ENCODE data around the gene PROCR. TPM values are rescaled to one million over a fixed set of nuclear protein-coding genes. Genes with fewer than 3 reads are reported as not detected.

PROCR gene
- total and polyA plus RNA-seq, 9 of the 15 experiments (the other 6 are each of a cell fraction or from before 2014, with no cell fraction given) = 1.6 to 7.1 (median 4.0) TPM

- TF ChIP-seq ZNF586 (CRISPR knock-in tag; conservative IDR thresholded peaks at IDR 0.05) (no peak), POLR2A (conservative IDR thresholded peaks at IDR 0.05) (no peak), CBX3 (IDR thresholded peaks at IDR 0.05; ENCODE audit: borderline replicate concordance in 1 of 2, low read length in 2 of 2) (no peak), RBBP5 (IDR thresholded peaks at IDR 0.05; ENCODE audit: borderline replicate concordance, insufficient read depth, low read length, poor library complexity, severe bottlenecking) (no peak), HMG20A (CRISPR knock-in tag; conservative IDR thresholded peaks at IDR 0.05) (no peak), BMI1 (IDR thresholded peaks at IDR 0.05; ENCODE audit: low read length) (no peak), GTF2E2 (tag; IDR thresholded peaks at IDR 0.05) (no peak), CBX8 (IDR thresholded peaks at IDR 0.05; ENCODE audit: borderline replicate concordance, extremely low read depth, low read depth, low read length, poor library complexity, severe bottlenecking) (no peak), ZNF740 (CRISPR knock-in tag; IDR thresholded peaks at IDR 0.05) (no peak), ZNF740 (tag; IDR thresholded peaks at IDR 0.05) (no peak), ZNF282 (CRISPR knock-in tag; IDR thresholded peaks at IDR 0.05) (no peak), MED1 (CRISPR knock-in tag; IDR thresholded peaks at IDR 0.05; ENCODE audit: borderline replicate concordance) (no peak), MITF (IDR thresholded peaks at IDR 0.05) (no peak), IFI16 (CRISPR knock-in tag; IDR thresholded peaks at IDR 0.05) (no peak), ZNF764 (CRISPR knock-in tag; IDR thresholded peaks at IDR 0.05; ENCODE audit: low read depth) (no peak), BDP1 (IDR thresholded peaks at IDR 0.05; ENCODE audit: insufficient read depth, insufficient read length) (no peak), ZBTB17 (CRISPR knock-in tag; IDR thresholded peaks at IDR 0.05) (no peak), ZNF274 (IDR thresholded peaks at IDR 0.05; ENCODE audit: borderline replicate concordance, low read depth, low read length) (no peak), KDM4B (IDR thresholded peaks at IDR 0.05; ENCODE audit: borderline replicate concordance in 2 of 2, low read depth in 1 of 2) (no peak)
Measured at GRCh38 chr20:35207950-35208611, 36.2 kb downstream of the PROCR start (continued).
